GM19025 (cell line): Measurements from ENCODE around the gene OR10A5.
"Not testable (repeated sequence)": the region's sequence is repeated elsewhere in the genome, so short reads cannot be mapped to it uniquely, and the experiment has no call there.

Experiments used
- ATAC-seq: cut with Tn5 transposase; IDR thresholded peaks from one replicate; pipeline ENCODE4 v1.9.1; 2021; ENCODE audit warnings: mild to moderate bottlenecking, low read depth, moderate library complexity; ENCODE audit not compliant: unreplicated experiment

Gene OR10A5

GRCh38 chr11:6871278-6871677 is 25.8 kb downstream of the OR10A5 start:
- ATAC-seq: no peak

GRCh38 chr11:6875761-6876160 is 30.3 kb downstream of the OR10A5 start:
- ATAC-seq: no peak

GRCh38 chr11:6876325-6876724 is 30.8 kb downstream of the OR10A5 start, which contains the start of gene OR10A4:
Gene OR10A4 (plus strand): TSS chr11:6876625. CDS start chr11:6876648, 23 bp downstream.
- no peak for ATAC-seq

GRCh38 chr11:6876914-6877313 is 31.4 kb downstream of the OR10A5 start:
- ATAC-seq: no peak

- no peak for ATAC-seq
Observed at GRCh38 chr11:6882751-6883150, 37.3 kb downstream of the OR10A5 start.

GRCh38 chr11:6887711-6888110 is 42.2 kb downstream of the OR10A5 start:
- not testable (repeated sequence) for ATAC-seq

GRCh38 chr11:6888830-6889229 is 43.3 kb downstream of the OR10A5 start:
- ATAC-seq: no peak

- no peak for ATAC-seq
Observed at GRCh38 chr11:6889835-6890234, 44.4 kb downstream of the OR10A5 start.

GRCh38 chr11:6892400-6892799 is 46.9 kb downstream of the OR10A5 start, which contains the start of gene OR2D2:
Gene OR2D2 (minus strand): TSS chr11:6892500. CDS start chr11:6892500, 0 bp downstream.
- ATAC-seq: no peak

GRCh38 chr11:6894097-6894496 is 48.6 kb downstream of the OR10A5 start:
- no peak for ATAC-seq

- ATAC-seq: no peak
Observed at GRCh38 chr11:6895010-6895409, 49.5 kb downstream of the OR10A5 start.
